Kidney (tissue), 14 donors: Measurements from ENCODE around the gene CLEC16A. TPM values are rescaled to one million over a fixed set of nuclear protein-coding genes. Genes with fewer than 3 reads are reported as not detected.

Experiments
- DNase-seq, 5 donors: peaks; one replicate each; pipeline ENCODE4 v3.0.0-alpha.2; 2013 to 2020
- FAIRE-seq: peaks from 2 replicates; lab custom pipeline; 2012; peaks lifted over from hg19 to GRCh38; lab: Jason Lieb, UNC
- H3K27ac ChIP-seq, 2 donors: one replicate each; pipeline ENCODE4 v1.7.0; 2013; ENCODE audit warnings: low read depth in 2 of 2, low read length in 2 of 2, inconsistent platforms in 1 of 2
- H3K27me3 ChIP-seq: one replicate; pipeline ENCODE4 v1.7.1; 2013; ENCODE audit warnings: low read length, inconsistent platforms; ENCODE audit not compliant: control insufficient read depth, insufficient read depth
- H3K36me3 ChIP-seq, 3 donors: one replicate each; pipeline versions ENCODE4 v1.7.0 to v1.7.1; 2013; ENCODE audit warnings: low read length in 3 of 3, control low read depth in 1 of 3, inconsistent platforms in 1 of 3; ENCODE audit not compliant: insufficient read depth in 3 of 3, control insufficient read depth in 2 of 3
- H3K4me1 ChIP-seq, 3 donors: one replicate each; pipeline versions ENCODE4 v1.7.0 to v1.7.1; 2013; ENCODE audit warnings: low read length in 3 of 3, inconsistent platforms in 1 of 3, low read depth in 1 of 3; ENCODE audit not compliant: control insufficient read depth in 2 of 3, insufficient read depth in 2 of 3
- H3K4me3 ChIP-seq, 3 donors: one replicate each; pipeline versions ENCODE4 v1.7.0 to v1.8.1; 2013; ENCODE audit warnings: low read length in 3 of 3, control low read depth in 1 of 3, inconsistent platforms in 1 of 3
- H3K9ac ChIP-seq, 3 donors: one replicate each; pipeline versions ENCODE4 v1.7.0 to v1.7.1; 2013; ENCODE audit warnings: low read length in 3 of 3, control low read depth in 1 of 3, inconsistent platforms in 1 of 3
- H3K9me3 ChIP-seq, 3 donors: one replicate each; pipeline versions ENCODE4 v1.7.0 to v1.7.1; 2013; ENCODE audit warnings: low read length in 3 of 3, control low read depth in 1 of 3, inconsistent platforms in 1 of 3; ENCODE audit not compliant: control insufficient read depth in 2 of 3, insufficient read depth in 1 of 3
- CTCF ChIP-seq: IDR thresholded peaks from 3 replicates; pipeline ENCODE4 v1.5.1; 2012; ENCODE audit warnings: mild to moderate bottlenecking, moderate library complexity, borderline replicate concordance; ENCODE audit not compliant: insufficient read depth; ENCODE audit errors: extremely low read depth
- intact Hi-C: fragments of 100-400 bp; cut with DNase I; formaldehyde crosslinking; loops from one replicate; pipeline ENCODE4 v1.11.1; 2022
- polyA plus RNA-seq: library from polyadenylated mRNA; stranded (reverse); fragments of 350-450 nt; fragmentation: Illumina TruSeq; extraction: RNeasy Lipid Tissue Mini Kit (QIAGEN cat#74804); gene quantifications from one replicate; pipeline ENCODE4 v1.2.3, GENCODE V29; 2014; ENCODE audit warnings: low read depth, low replicate concordance; ENCODE audit not compliant: insufficient read depth
- total RNA-seq: library from RNA; stranded (reverse); fragmentation: NEBNext Ultra II Directional; extraction: Animal tissue kit (Norgen Biotek cat#: 25700); gene quantifications from one replicate; pipeline ENCODE4 v1.2.1, GENCODE V29; 2021
- donor health status: control.
- donor health status: control.
- donor health status: control.
- donor health status: control.
- donor health status: control.
- donor health status: DM: yes; HTN: yes; CAD: no.
- donor health status: Normal renal cell carcinoma (clear cell type).

CLEC16A gene
- total and polyA plus RNA-seq, 2 donors from 2014 or later: 10.8 to 51.9 TPM

GRCh38 chr16:11005611-11005975 lies 61.2 kb downstream of the CLEC16A start:
- DNase-seq (no peak), FAIRE-seq (no peak)
- TF ChIP-seq CTCF: no peak
- no peak overlapping the region for H3K27ac ChIP-seq
- H3K4me3 ChIP-seq: no peak overlapping the region
- H3K27me3 ChIP-seq: no peaks in the 10 kb centered on the region
- H3K9ac ChIP-seq: no peak overlapping the region
- H3K36me3 ChIP-seq: peaks cover 0 to 7% (median 4%) of the 10 kb centered on the region in 3 donors
- H3K9me3 ChIP-seq: no peaks in the 10 kb centered on the region
- H3K4me1 ChIP-seq: no peaks in the 10 kb centered on the region
- intact Hi-C loops: no loop called here

GRCh38 chr16:11006656-11007055 lies 62.3 kb downstream of the CLEC16A start:
- H3K27ac ChIP-seq: no peak overlapping the region
- H3K4me1 ChIP-seq: no peaks in the 10 kb centered on the region
- H3K36me3 ChIP-seq: peaks cover 0 to 7% (median 4%) of the 10 kb centered on the region in 3 donors
- no peak overlapping the region for H3K4me3 ChIP-seq
- H3K9me3 ChIP-seq: no peaks in the 10 kb centered on the region
- no peak for TF ChIP-seq CTCF
- H3K27me3 ChIP-seq: no peaks in the 10 kb centered on the region
- H3K9ac ChIP-seq: no peak overlapping the region
- intact Hi-C loops: no loop called here
- FAIRE-seq: no peak
- no peak for DNase-seq

GRCh38 chr16:11007714-11008280 lies 63.4 kb downstream of the CLEC16A start:
- no peaks in the 10 kb centered on the region for H3K4me1 ChIP-seq
- FAIRE-seq (no peak), DNase-seq (no peak)
- no peaks in the 10 kb centered on the region for H3K27me3 ChIP-seq
- no peak overlapping the region for H3K4me3 ChIP-seq
- no peak overlapping the region for H3K9ac ChIP-seq
- no peaks in the 10 kb centered on the region for H3K9me3 ChIP-seq
- no peak overlapping the region for H3K27ac ChIP-seq
- no peak for TF ChIP-seq CTCF
- intact Hi-C loops: no loop called here
- H3K36me3 ChIP-seq: peaks cover 0 to 7% (median 4%) of the 10 kb centered on the region in 3 donors
